SKM-1 treated with dmso at 0.1 percent for 144 hours (cell line): ENCODE measurements around the gene SLC35E1.

Experiments used
- DNase-seq: peaks from one replicate; lab custom pipeline; 2025; ENCODE audit not compliant: unreplicated experiment; lab: John Stamatoyannopoulos, UW

The SLC35E1 gene

GRCh38 chr19:16572332-16573211 lies at the start of gene SLC35E1:
SLC35E1 (minus strand) TSS chr19:16572415; CDS start chr19:16572364, 51 bp downstream.
- peak; percentile 95 for DNase-seq

GRCh38 chr19:16621165-16621800 lies 49.1 kb upstream of the SLC35E1 start:
- DNase-seq, result no peak

- DNase-seq, result no peak
These were observed 48.4 kb upstream of the SLC35E1 start for GRCh38 chr19:16620584-16620983.

- DNase-seq, result no peak
These were observed 47.8 kb upstream of the SLC35E1 start for GRCh38 chr19:16620018-16620417.

- no peak for DNase-seq
These were observed 47.2 kb upstream of the SLC35E1 start for GRCh38 chr19:16619457-16619856.

GRCh38 chr19:16618248-16618647 lies 46.0 kb upstream of the SLC35E1 start:
- DNase-seq, result no peak

- no peak for DNase-seq
These were observed 43.6 kb upstream of the SLC35E1 start for GRCh38 chr19:16615808-16616207.

GRCh38 chr19:16614941-16615340 lies 42.7 kb upstream of the SLC35E1 start:
- DNase-seq, result no peak

GRCh38 chr19:16613841-16614240 lies 41.6 kb upstream of the SLC35E1 start:
- DNase-seq, result no peak

- no peak for DNase-seq
These were observed 40.4 kb upstream of the SLC35E1 start for GRCh38 chr19:16612636-16613035.

GRCh38 chr19:16611121-16611520 lies 38.9 kb upstream of the SLC35E1 start:
- DNase-seq, result no peak

GRCh38 chr19:16609511-16610200 lies 37.4 kb upstream of the SLC35E1 start:
- DNase-seq, result no peak

- DNase-seq, result peak; percentile 44
These were observed 36.1 kb upstream of the SLC35E1 start for GRCh38 chr19:16608290-16608739.

- DNase-seq, result no peak
These were observed 35.6 kb upstream of the SLC35E1 start for GRCh38 chr19:16607819-16608218.

GRCh38 chr19:16605553-16605994 lies 33.4 kb upstream of the SLC35E1 start:
- DNase-seq, result no peak

GRCh38 chr19:16605115-16605514 lies 32.9 kb upstream of the SLC35E1 start:
- no peak for DNase-seq

GRCh38 chr19:16604615-16605014 lies 32.4 kb upstream of the SLC35E1 start:
- no peak for DNase-seq

GRCh38 chr19:16603090-16603489 lies 30.9 kb upstream of the SLC35E1 start:
- DNase-seq, result no peak

GRCh38 chr19:16601378-16602052 lies 29.3 kb upstream of the SLC35E1 start:
- DNase-seq, result no peak

GRCh38 chr19:16600824-16601223 lies 28.6 kb upstream of the SLC35E1 start:
- no peak for DNase-seq
